NCI-H146 treated with DMSO at 0.1 percent for 48 hours (cell line): ENCODE measurements around the gene MYO7A.

Source experiments
- DNase-seq: peaks from one replicate; lab custom pipeline; 2025; ENCODE audit not compliant: unreplicated experiment; lab: John Stamatoyannopoulos, UW

The MYO7A gene

DNA sequence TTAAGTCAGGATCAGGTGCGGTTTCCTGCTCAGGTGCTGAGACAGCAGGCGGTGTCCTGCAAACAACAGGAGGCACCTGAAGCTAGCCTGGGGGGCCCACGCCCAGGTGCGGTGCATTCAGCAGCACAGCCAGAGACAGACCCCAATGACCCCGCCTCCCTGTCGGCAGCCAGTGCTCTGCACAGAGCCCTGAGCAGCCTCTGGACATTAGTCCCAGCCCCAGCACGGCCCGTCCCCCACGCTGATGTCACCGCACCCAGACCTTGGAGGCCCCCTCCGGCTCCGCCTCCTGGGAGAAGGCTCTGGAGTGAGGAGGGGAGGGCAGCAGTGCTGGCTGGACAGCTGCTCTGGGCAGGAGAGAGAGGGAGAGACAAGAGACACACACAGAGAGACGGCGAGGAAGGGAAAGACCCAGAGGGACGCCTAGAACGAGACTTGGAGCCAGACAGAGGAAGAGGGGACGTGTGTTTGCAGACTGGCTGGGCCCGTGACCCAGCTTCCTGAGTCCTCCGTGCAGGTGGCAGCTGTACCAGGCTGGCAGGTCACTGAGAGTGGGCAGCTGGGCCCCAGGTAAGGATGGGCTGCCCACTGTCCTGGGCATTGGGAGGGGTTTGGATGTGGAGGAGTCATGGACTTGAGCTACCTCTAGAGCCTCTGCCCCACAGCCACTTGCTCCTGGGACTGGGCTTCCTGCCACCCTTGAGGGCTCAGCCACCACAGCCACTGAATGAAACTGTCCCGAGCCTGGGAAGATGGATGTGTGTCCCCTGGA lies at the start of gene MYO7A:
MYO7A (plus strand) TSS at position 327 of the 772 bp plus-strand sequence. CDS start 2,389 bp downstream, outside the sequence.
- peak; percentile 86 for DNase-seq

DNA sequence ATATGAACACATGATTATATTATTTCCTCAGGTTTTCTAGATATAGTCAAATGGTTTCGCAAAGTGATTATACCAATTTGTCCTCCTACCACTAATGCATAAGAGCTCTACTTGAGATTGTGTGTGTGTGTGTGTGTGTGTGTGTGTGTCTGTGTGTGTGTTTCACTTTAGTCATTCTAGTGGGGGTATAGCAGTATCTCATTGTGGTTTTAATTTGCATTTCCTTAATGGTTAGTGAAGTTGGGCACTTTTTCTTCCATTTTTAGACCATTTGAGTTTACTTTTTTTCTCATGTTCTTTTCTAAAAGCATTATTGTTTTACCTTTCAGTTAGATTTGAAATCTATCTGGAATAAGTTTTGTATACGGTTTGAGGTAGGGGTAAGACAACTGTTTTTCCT lies 48.4 kb upstream of the MYO7A start:
- no peak for DNase-seq

DNA sequence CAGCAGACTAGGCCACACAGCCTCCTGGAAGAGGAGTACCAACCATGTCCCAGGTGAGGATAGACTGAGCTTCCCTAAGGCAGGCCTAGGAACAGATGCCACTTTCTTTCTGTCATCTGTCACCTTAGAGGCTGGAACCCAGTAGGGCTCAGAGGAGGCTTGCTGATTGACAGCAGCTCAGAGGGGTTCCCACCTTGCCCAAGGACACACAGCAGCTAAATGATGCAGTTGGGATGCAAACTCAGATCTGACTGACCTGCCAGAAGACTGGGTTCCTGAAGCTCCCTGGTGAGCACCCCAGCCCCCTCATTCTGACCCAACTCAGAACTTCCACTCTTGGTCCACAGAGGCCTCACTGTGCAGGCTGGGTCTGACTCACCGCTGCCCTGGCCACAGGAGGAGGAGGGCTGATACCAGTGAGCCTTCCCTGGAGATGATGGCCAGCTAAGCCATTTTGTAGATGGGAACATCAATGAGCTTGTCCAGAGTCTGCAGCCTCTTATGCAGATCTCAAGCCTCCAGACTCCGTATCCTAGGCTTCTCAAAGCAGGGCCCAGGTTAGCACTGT lies 47.3 kb upstream of the MYO7A start:
- DNase-seq = no peak

DNA sequence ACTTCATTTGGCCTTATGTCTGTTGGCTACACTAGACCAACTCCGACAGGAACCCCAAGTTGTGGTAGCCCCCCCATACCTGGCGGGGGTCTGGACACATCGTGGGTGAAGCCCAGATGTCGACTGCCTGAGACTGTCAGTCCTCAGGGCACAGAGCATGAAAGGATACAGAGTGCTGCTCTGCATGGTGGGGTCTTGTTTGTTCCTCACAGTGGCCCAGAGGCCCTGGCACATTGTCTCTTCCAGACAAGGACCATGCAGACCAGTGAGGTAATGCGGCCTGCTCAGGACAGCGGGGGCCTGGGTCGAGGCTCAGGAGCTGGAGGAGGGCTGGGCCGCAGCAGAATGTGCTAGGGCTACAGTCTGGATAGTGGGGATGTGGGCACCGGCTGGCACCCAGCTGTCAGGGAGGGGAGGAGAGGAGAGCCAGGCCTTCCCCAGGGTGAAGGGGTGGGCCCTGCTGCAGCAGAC lies 46.6 kb upstream of the MYO7A start:
- no peak for DNase-seq

DNA sequence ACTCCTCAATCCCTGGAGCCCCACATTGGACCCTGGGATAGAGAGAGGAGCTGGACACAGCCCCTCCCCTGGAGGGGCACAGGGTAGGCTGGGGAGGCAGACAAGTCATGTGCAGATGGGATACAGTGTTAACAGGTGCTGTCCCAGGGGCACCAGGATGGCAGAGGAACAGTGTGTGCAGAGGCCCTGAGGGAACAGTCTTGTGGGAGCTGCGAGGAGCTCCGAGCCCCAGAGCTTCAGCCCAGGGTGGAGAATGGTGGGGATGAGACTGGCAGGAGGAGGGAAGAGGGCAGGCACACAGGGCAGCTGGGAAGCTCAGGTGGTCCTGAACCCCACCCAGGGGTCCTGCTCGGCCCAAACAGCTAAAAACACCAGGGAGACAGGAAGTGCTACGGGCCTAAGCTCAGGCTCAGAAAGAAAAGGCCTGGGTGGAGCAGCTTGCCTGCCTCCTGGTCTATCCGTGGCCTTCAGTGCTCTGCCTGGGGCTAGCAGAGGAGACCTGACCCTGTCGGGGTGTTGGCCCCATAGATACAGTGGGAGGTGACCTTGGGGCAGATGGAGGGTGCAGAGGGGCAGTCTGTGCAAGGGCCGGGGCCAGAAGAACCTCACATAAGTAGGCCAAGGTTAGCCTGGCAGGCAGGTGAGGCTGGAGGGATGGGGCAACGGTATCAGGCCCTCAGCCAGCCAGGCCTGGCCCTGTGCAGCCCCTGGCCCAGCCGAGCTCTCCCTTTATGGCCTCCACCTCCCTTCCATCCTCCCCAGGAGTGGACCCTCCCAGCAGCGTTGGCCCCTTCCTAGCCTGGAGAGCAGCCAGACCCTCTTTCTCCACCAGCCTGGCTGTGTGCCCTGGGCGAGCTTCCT lies 45.8 kb upstream of the MYO7A start:
- no peak for DNase-seq

DNA sequence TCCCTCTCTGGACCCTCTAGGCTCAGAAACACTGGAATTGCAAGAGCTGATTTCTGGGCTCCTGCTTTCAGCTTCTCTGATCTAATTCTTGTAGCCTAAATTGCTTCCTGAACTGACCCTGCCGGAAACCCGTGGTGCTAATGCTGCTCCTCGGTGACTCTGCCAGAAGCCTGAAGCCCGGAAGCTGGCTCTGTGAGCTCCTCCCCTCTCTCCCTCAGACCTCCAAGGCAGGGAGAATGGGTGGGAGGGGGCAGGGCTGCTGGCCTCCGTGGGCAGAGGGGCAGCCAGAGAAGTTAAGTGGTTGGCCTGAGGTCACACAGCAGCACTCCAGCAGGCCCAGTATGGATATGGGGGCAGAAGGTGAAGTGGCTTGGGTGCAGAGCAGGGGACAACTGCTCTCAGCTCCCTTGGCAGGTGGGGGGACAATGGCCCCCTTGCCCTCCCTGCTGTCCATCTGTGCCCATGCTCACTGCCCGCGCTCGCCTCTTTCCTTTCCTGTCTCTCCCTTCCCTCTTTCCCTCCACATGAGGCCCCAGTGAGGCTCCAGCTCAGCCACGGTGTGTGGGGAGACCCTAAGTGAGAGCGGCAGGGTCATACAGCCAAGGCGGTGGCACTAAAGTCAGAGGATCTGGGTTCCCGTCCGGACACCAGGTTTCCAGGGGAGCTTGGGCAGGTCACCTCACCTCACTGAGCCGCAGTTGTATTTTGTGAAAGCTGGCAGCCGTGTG lies 45.0 kb upstream of the MYO7A start:
- DNase-seq = no peak

DNA sequence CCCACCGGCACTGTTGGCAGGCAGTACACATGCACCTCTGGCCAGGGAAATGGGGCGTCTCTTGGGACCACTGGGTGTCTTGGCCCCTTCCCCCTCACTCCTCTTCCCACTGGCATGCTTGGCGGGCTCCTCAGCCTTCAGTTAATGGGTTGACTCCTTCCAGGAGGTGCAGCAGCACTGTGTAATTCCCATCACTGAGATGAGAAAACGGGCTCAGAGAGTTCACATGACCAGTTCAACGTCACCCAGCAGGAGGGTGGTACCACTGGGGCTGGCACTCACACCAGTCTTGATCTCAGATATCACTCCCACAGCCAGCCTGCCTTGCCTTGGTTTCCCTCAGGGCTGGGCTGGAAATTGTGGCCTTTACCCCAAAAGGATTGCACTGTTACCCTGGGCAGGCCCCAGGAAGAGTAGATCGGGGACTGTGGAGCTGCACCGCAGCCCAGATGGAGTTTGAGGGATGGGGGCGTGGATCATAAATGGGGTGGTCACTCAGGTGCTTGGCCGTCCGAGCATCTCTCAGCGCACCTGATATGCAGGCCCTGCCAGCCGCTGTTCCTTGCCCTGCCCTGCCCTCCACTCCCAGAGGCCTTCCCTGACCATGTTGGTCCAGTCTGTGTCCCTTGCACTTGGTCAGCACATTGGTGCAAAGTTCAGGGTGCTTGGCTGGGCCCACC lies 44.3 kb upstream of the MYO7A start:
- no peak for DNase-seq

DNA sequence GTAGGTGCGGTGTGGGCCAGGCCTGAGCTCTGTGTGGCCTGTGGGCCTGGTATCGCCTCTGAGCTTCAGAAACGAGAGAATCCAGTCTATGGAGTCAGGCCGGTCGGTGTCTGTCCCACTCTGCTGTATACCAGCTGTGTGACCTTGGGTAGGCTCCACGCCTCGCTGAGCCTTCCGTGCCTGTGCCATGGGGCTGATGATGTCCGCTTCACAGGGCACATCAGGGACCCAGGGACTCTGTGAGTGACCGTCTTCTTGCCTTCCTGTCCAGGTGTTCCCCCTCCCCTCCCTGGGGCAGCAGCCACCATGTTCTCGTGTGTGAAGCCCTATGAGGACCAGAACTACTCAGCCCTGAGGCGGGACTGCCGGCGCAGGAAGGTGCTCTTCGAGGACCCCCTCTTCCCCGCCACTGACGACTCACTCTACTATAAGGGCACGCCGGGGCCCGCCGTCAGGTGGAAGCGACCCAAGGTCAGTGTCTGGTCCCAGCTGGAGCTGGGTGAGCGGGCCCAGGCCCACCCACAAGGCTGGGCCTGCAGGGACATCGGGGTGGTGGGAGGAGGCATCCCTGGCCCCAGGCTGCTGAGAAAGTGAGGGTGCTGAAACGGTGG lies 43.4 kb upstream of the MYO7A start:
- no peak for DNase-seq

DNA sequence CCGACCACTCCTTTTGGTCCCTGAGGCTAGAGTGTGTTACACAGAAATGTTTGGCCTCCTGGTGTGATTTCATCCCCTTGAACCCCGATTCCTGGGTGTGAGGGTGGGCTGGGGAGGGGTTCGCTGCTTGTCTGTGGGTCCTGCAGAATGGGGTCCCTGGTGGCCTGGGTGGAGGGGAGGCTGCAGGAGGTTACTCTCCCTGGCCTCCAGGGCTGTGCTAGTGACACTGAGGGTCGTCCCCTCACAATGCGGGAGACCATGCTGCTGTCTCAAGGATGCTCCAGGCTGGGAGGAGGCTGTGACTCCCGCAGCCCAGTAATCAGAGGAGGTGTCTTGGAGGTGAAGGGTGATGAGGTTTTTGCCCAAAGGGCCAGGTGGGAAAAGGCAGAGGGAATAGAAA lies 42.4 kb upstream of the MYO7A start:
- DNase-seq = no peak

DNA sequence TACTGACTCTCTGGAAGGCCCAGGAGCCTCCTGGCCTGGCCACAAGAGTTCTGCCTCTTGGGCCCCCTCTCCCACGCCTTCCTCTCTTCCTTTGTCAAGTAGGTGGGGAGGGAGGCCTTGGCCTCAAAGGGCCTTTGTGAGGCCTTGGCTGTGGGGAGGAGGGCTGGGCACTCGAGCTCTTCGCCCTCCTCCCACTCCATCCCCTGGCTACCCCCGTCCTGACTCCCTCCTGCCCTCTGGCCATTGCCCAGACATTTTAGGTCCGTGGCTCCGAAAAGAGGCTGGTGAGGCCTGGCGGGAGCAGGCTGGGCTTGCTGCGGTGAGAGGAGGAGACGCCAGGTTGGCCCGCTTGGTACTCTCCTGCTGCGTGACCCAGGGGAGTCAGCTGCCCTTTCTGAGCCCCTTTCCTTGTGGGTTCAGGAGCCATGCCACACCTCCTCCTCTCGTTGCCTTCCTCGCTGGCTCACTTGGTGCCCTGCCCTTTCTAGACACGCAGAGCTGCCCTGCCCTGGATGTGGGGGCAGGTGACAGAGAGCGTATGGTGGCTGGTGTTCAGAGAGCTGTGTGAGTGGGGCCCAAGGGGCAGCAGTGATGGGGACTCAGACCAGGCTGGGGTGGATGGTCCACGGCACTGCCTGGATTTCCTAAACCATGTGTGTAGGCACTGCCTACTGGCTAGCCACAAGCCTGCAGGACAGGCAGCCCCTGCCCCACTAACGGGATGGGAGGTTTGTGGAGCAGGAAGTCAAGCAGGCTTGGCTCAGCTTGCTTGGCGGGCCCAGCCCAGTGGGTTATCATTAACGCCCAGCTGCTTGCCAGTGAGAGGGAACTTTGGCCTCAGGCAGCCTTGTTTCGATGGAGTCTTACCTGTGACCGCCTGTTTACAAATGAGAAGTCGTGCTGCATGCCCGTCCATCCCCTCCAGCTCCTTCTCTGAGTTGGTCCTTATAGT lies 41.2 kb upstream of the MYO7A start:
- DNase-seq = no peak

DNA sequence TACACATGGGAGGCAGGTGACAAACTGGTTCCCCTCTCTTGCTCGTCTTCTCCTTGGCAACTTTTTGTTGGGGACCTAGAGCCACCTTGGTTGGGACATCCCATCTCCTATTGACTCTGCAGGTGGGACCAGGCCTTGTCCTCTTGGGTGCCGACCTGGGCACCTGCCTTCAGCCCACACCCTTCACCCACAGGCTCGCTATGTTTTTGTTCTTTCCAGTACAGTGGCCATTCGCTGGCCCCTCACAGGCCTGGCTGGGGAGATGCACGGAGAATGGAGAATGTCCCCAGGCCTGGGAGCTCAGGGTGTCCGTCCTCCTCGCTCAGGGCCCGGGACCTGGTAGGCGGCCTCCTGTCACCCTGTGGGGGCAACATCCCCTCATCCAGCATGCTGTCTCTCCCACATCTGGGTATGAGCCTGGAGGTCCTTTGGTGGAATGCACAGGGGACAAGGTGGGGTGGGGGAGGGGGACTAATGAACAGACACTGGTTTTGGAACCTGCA lies 40.3 kb upstream of the MYO7A start:
- no peak for DNase-seq

DNA sequence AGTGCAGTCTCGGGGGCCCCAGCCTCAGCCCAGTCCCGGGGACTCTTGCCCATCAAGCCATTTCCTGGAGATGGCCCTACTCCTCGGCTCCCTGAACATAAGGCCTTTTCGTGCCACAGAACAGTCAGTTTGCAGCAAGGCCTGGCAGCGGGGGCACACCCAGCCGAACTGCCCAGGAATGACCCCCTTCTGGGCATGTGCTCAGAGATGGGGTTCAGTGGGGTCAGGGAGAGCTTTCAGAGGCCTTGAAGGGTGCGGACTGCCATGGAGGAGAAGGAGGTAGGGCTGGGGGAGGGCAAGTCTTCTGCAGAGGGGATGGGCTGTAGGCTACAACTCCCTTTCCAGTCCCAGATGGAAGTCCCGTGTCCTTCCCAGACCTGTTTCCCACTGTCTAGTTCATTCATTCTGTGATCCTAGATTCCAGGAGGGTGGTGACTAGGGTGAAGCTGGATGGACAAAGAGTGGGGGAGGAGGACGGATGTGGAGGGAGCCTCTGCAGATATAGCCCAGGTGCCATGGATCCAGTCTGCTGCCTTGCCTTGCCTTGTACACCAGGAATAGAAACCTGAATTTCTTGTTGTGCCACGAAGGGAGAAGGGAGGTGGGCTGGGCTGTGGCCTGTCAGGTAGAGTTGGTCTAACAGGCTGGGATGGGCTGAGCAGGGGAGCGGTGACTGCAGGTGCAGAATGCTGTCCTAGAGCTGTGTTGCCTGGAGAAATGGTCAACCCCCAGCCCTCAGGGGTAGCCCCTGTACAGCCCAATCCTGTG lies 39.6 kb upstream of the MYO7A start:
- no peak for DNase-seq

DNA sequence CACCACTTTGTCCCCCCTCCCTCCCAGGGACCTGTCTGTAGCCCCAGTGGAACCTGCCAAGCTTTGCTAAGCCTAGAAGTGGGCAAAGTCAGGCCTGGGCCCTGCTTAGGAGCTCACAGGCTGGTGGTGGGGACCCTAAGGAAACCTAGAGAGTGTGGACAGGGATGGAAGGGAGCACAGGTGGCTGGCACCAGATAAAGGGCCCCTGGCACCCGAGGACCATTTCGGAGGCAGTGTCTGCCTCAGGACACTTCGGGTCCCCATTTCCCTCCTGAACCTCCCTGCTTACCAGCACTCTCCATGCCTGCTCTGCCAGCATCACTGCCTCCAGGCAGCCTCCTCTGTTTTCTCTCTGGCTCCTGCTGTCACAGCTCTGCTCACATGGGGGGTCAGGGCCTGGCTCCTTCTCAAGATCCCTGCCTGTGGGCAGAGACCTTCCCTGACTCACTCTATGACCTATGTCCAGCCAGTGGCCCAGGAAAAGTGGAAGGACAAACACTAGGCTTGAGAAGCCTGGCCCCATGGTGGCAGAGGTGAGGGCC lies 39.0 kb upstream of the MYO7A start:
- no peak for DNase-seq

DNA sequence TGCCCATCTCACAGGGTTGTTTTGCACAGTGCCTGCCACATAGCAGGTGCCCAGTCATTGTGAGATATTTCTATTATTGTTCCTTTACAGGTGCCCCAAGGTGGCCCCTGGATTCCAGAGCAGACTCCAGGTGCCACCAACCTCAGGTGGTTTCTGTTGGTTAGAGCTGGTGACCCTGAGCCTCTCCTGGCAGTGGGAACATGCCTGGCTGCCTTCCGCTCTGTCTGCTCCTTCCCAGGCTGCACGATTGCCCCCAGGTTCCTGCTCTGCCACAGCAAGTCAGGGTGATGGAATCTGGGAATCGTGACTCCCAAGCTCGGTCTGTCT lies 38.0 kb upstream of the MYO7A start:
- no peak for DNase-seq

DNA sequence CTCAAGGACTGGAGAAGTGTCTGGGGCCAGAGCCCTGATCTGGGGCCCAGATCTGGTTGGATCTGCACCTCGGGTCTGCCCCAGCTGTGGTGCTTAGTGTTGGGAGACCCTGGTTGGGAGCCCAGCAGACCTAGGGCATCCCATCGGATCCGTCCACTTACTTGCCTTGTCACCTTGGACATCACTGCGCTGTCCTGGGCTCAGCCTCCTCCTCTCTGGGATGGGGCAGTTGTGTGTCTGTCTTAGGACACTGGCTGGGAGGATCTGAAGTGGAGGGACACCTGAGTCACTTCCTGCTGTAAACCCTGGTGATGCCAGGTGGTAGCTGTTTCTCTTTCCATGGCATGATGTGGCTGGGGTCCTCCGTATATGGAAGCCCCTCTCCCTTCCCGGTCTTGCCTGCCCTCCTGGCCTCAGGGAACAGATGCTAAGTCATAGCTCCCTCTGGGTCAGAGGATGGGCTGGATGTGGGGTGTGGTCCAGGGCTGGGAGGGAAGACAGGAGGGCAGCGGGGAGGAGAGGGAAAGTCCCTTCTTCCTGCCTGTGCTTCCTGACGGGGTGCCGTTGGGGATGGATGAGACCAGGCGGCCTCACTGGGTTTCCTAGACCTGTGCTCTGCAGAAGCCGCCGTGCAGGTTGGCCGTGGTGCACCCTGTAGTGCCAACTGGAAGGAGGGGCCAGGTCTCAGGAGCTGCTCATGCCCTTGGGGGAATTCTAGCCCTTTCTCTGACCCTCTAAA lies 37.5 kb upstream of the MYO7A start:
- DNase-seq = no peak

DNA sequence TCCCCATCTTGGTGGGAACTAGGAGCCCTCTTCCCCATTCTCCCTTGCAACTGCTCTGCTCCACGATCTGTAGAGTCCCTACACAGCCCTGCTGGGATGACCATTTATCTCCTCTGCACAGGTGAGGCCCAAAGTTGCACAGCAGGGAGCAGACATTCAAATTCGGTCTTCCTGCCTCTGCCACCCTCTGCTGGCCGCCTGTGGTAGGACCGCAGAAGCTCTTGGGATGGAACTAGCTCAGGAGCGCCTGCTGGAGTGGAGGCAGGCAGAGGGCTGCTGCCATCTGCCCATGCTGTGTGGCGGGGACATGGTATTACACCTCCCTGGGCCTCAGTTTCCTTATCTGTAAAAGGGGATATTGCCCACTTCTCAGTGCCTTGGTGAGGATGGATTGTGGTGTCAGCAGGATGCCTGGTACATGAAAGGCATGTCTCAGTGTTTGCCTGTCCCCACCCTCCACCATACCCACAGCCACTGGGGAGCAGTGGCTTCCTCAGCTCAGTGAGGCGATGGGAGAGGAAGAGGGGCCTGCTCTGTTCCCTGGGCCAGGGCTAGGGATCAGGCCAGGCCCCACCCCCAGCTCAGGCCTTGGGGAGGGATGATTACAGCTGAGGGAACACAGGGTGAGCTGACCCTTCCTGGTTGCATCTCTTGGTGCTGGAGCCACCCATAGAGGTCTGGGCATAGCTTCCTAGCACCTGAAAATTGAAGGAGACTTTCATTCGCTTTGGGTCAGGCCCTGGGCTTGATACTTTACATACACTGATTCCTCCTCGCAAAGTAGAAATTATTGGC lies 36.7 kb upstream of the MYO7A start:
- DNase-seq = peak; percentile 75
